ENCODE results near the gene POU2AF1. TPM values are rescaled to one million over a fixed set of nuclear protein-coding genes. Genes with fewer than 3 reads are reported as not detected.

The POU2AF1 gene
- total RNA-seq, 1 donor from 2014 or later, result 0.11 TPM

DNA sequence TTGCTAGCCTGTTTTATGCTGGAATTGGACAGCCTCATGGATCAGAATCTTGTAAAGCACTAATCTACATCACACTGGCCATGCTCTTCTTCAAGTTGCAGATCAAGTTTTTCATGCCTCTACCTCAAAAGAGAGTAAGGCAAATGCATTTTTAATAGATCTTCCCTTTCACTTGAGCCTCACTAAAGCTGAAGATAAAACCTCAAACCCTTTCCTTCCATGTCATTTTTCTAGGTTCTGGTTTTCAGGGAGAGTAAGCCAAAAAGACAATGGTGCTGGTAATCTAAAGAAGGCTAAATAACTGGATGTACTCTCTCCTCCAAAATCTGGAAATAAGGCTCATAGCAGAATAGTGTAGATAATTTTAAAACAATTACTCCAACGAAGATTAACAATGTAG is 28.3 kb downstream of the POU2AF1 start:
- Histone ChIP-seq H3K27me3 (no peaks in the 10 kb centered on the region), H3K4me3 (no peak overlapping the region), H3K27ac (no peak overlapping the region), H3K9me3 (no peaks in the 10 kb centered on the region), H3K36me3 (no peaks in the 10 kb centered on the region), H3K4me1 (no peaks in the 10 kb centered on the region)
- intact Hi-C loops (cut with DNase I), result loop anchor here (10.0 kb wide), 1 partner anchor 46 kb away; no protein-coding TSS in a partner anchor
- DNase-seq (ENCODE audit: low spot score in 2 of 2), result no peak
- TF ChIP-seq, protein P1, sequence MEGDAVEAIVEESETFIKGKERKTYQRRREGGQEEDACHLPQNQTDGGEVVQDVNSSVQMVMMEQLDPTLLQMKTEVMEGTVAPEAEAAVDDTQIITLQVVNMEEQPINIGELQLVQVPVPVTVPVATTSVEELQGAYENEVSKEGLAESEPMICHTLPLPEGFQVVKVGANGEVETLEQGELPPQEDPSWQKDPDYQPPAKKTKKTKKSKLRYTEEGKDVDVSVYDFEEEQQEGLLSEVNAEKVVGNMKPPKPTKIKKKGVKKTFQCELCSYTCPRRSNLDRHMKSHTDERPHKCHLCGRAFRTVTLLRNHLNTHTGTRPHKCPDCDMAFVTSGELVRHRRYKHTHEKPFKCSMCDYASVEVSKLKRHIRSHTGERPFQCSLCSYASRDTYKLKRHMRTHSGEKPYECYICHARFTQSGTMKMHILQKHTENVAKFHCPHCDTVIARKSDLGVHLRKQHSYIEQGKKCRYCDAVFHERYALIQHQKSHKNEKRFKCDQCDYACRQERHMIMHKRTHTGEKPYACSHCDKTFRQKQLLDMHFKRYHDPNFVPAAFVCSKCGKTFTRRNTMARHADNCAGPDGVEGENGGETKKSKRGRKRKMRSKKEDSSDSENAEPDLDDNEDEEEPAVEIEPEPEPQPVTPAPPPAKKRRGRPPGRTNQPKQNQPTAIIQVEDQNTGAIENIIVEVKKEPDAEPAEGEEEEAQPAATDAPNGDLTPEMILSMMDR (IDR thresholded peaks at IDR 0.05), result no peak

DNA sequence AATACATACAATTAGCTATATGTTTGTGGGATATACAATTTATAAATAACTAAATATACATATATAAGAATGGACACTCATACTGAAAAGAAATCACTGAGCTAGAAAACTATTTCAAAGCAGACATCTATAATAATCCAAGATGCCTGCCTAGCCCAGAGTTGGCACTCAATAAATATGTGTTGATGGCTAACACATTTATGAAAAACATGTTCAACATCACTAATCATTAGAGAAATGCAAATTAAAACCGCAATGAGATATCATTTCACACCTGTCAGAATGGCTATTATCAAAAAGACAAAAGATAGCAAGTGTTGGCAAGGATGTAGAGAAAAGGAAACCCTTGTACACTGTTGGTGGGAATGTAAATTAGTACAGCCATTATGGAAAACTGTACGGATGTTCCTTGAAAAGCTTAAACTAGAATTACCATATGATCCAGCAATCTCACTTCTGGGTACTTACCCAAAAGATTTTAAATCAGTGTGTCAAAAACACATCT is 29.8 kb downstream of the POU2AF1 start:
- H3K27ac ChIP-seq, result no peak overlapping the region
- no peak overlapping the region for H3K4me3 ChIP-seq
- DNase-seq (ENCODE audit: low spot score in 2 of 2), result no peak
- H3K4me1 ChIP-seq, result no peaks in the 10 kb centered on the region
- H3K36me3 ChIP-seq, result no peaks in the 10 kb centered on the region
- H3K9me3 ChIP-seq, result no peaks in the 10 kb centered on the region
- no peaks in the 10 kb centered on the region for H3K27me3 ChIP-seq
- TF ChIP-seq, protein P1 (IDR thresholded peaks at IDR 0.05), result no peak
- intact Hi-C loops (cut with DNase I), result no loop called here

GRCh38 chr11:111348147-111348546 is 30.9 kb downstream of the POU2AF1 start:
- DNase-seq (ENCODE audit: low spot score in 2 of 2), result no peak
- Histone ChIP-seq H3K4me1 (no peaks in the 10 kb centered on the region), H3K4me3 (no peak overlapping the region), H3K27me3 (no peaks in the 10 kb centered on the region), H3K9me3 (no peaks in the 10 kb centered on the region), H3K27ac (no peak overlapping the region), H3K36me3 (no peaks in the 10 kb centered on the region)
- TF ChIP-seq, protein P1 (IDR thresholded peaks at IDR 0.05), result no peak
- intact Hi-C loops (cut with DNase I), result no loop called here

DNA sequence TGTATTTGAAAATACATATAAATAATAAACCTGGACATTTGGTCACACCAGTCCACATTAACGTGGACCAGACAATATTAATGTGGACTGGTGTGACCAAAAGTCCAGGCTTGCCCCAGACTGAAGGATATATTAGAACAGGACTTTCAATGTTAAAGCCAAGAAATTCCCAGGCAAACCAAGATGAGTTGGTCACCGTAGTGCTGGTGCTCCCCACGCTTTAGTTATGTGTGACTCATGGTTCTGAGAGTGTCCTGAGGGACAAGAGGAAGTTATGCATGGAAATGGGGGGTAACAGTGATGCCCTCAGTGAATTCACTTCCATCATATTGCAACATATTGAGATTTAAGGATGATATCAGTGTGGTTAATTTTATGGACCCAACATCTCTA is 31.4 kb downstream of the POU2AF1 start:
- H3K27me3 ChIP-seq, result no peaks in the 10 kb centered on the region
- intact Hi-C loops (cut with DNase I), result no loop called here
- no peak overlapping the region for H3K27ac ChIP-seq
- no peak for DNase-seq (ENCODE audit: low spot score in 2 of 2)
- H3K4me3 ChIP-seq, result no peak overlapping the region
- H3K9me3 ChIP-seq, result no peaks in the 10 kb centered on the region
- no peaks in the 10 kb centered on the region for H3K4me1 ChIP-seq
- TF ChIP-seq, protein P1 (IDR thresholded peaks at IDR 0.05), result no peak
- H3K36me3 ChIP-seq, result no peaks in the 10 kb centered on the region

GRCh38 chr11:111347002-111347722 is 31.9 kb downstream of the POU2AF1 start:
- H3K27me3 ChIP-seq, result no peaks in the 10 kb centered on the region
- no peaks in the 10 kb centered on the region for H3K9me3 ChIP-seq
- H3K4me1 ChIP-seq, result no peaks in the 10 kb centered on the region
- intact Hi-C loops (cut with DNase I), result no loop called here
- H3K4me3 ChIP-seq, result no peak overlapping the region
- DNase-seq (ENCODE audit: low spot score in 2 of 2), result no peak
- H3K27ac ChIP-seq, result no peak overlapping the region
- no peaks in the 10 kb centered on the region for H3K36me3 ChIP-seq
- TF ChIP-seq, protein P1 (IDR thresholded peaks at IDR 0.05), result no peak
